Progenitor cell of endocrine pancreas (in vitro differentiated cells): Measurements from ENCODE around the gene SCUBE1. TPM values are rescaled to one million over a fixed set of nuclear protein-coding genes. Genes with fewer than 3 reads are reported as not detected.

Source experiments
- DNase-seq: peaks from one replicate; pipeline ENCODE4 v3.0.0; 2021; ENCODE audit warnings: low spot score; ENCODE audit not compliant: unreplicated experiment
- H3K27ac Mint-ChIP-seq: 2 replicates; pipeline ENCODE4 v1.8.0; 2021; ENCODE audit warnings: mild to moderate bottlenecking, moderate library complexity, mixed read lengths
- H3K27me3 Mint-ChIP-seq: 2 replicates; pipeline ENCODE4 v1.8.0; 2021; ENCODE audit warnings: mixed read lengths
- H3K36me3 Mint-ChIP-seq: 2 replicates; pipeline ENCODE4 v1.8.0; 2022; ENCODE audit warnings: mixed read lengths; ENCODE audit not compliant: insufficient read depth
- H3K4me1 Mint-ChIP-seq: 2 replicates; pipeline ENCODE4 v1.8.0; 2021; ENCODE audit warnings: low read depth, mixed read lengths
- H3K4me3 Mint-ChIP-seq: 2 replicates; pipeline ENCODE4 v1.8.0; 2021; ENCODE audit warnings: low read depth, mild to moderate bottlenecking, moderate library complexity, mixed read lengths
- H3K9me3 Mint-ChIP-seq: 2 replicates; pipeline ENCODE4 v1.8.0; 2021; ENCODE audit warnings: low read depth, mixed read lengths
- CTCF ChIP-seq: fragments of 200-600 bp; sonication (generic); IDR thresholded peaks from one replicate; pipeline ENCODE4 v1.5.0; 2021; ENCODE audit warnings: antibody characterized with exemption, mild to moderate bottlenecking; ENCODE audit not compliant: unreplicated experiment
- total RNA-seq: library from RNA; stranded (reverse); gene quantifications from 2 replicates; pipeline ENCODE4 v1.2.1, GENCODE V29; 2021

The SCUBE1 gene
- total RNA-seq, 1 donor from 2014 or later, result 4.5 TPM

GRCh38 chr22:43218786-43219185 is 124.4 kb downstream of the SCUBE1 start:
- H3K4me3 Mint-ChIP-seq, result no peak overlapping the region
- no peak overlapping the region for H3K27ac Mint-ChIP-seq
- TF ChIP-seq CTCF, result no peak
- H3K4me1 Mint-ChIP-seq, result no peaks in the 10 kb centered on the region
- no peak for DNase-seq
- H3K36me3 Mint-ChIP-seq, result no peaks in the 10 kb centered on the region
- no peaks in the 10 kb centered on the region for H3K9me3 Mint-ChIP-seq
- peaks cover 45% of the 10 kb centered on the region for H3K27me3 Mint-ChIP-seq

- Mint-ChIP-seq H3K27ac (no peak overlapping the region), H3K4me3 (no peak overlapping the region), H3K4me1 (no peaks in the 10 kb centered on the region), H3K36me3 (no peaks in the 10 kb centered on the region), H3K9me3 (no peaks in the 10 kb centered on the region), H3K27me3 (peaks cover 49% of the 10 kb centered on the region)
- no peak for TF ChIP-seq CTCF
- no peak for DNase-seq
Measured at GRCh38 chr22:43217285-43218030, 125.7 kb downstream of the SCUBE1 start.

GRCh38 chr22:43216738-43217137 is 126.4 kb downstream of the SCUBE1 start:
- Mint-ChIP-seq H3K4me1 (no peaks in the 10 kb centered on the region), H3K36me3 (no peaks in the 10 kb centered on the region), H3K4me3 (no peak overlapping the region), H3K27me3 (peaks cover 49% of the 10 kb centered on the region), H3K9me3 (no peaks in the 10 kb centered on the region), H3K27ac (no peak overlapping the region)
- no peak for TF ChIP-seq CTCF
- DNase-seq, result no peak

- no peaks in the 10 kb centered on the region for H3K4me1 Mint-ChIP-seq
- no peaks in the 10 kb centered on the region for H3K36me3 Mint-ChIP-seq
- no peaks in the 10 kb centered on the region for H3K9me3 Mint-ChIP-seq
- no peak for DNase-seq
- no peak for TF ChIP-seq CTCF
- no peak overlapping the region for H3K27ac Mint-ChIP-seq
- peaks cover 38% of the 10 kb centered on the region for H3K27me3 Mint-ChIP-seq
- no peak overlapping the region for H3K4me3 Mint-ChIP-seq
Measured at GRCh38 chr22:43213962-43214361, 129.2 kb downstream of the SCUBE1 start.

GRCh38 chr22:43213051-43213450 is 130.1 kb downstream of the SCUBE1 start:
- no peaks in the 10 kb centered on the region for H3K9me3 Mint-ChIP-seq
- TF ChIP-seq CTCF, result no peak
- H3K27ac Mint-ChIP-seq, result no peak overlapping the region
- H3K4me1 Mint-ChIP-seq, result no peaks in the 10 kb centered on the region
- no peak for DNase-seq
- H3K27me3 Mint-ChIP-seq, result peaks cover 34% of the 10 kb centered on the region
- H3K36me3 Mint-ChIP-seq, result no peaks in the 10 kb centered on the region
- H3K4me3 Mint-ChIP-seq, result no peak overlapping the region
